ENCODE results near the gene RALB.

The RALB gene

DNA sequence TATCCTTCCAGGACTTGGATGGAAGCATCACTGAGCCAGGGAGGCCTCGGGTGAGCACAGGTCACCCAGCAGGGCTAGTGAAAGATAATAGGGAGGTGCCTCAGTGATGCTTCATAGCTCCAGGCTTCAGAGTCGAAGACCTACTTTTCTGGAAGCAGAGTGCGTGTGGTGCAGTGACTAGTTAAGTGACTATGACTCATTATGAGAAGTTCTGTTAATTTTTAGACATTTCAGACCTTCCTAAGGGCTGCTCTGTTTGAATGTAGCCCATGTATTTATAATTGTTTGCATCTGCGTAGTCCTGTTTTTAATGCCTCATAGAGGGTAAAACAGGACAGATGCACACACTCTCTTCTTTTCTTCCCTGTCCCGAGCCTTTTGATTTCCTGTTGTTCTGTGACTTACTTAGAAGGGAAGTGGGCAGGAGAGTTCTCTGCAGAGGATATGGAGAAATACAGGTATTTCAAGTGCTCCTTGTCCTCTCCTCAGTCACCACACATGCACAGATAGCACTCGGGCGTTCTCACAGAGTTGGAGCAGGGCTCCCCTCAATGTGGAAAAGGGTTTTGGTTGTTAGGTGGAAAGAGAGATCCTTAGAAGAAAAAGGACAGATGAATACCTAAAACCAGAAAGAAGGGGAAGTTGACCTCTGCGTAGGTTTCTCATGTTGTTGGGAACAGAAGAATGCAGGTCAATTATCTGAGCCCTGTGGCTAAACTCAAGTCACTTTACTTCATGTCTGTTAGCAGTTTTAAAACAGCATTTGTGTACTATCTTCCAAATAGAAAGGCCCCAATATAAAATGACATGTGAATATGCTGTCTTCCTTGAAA lies 34.7 kb downstream of the RALB start:
- no peaks in the 10 kb centered on the region; the same call in 1 of the 2 replicates for H3K36me3 ChIP-seq (ENCODE audit: insufficient read depth, low read length)
- TF ChIP-seq EZH2 (IDR thresholded peaks at IDR 0.05) (no peak), POLR2AphosphoS5 (IDR thresholded peaks at IDR 0.05; ENCODE audit: borderline replicate concordance, low read depth, low read length) (no peak), FOXP2 (optimal IDR thresholded peaks at IDR 0.05; ENCODE audit: control extremely low read depth, extremely low read length, insufficient read depth) (no peak)
- no peak overlapping the region for H3K4me3 ChIP-seq
- H3K9ac ChIP-seq (ENCODE audit: insufficient read length): no peak overlapping the region
- no peak overlapping the region for H3K27ac ChIP-seq
- DNase-seq (ENCODE audit: low read depth, low spot score): no peak
- H3K9me3 ChIP-seq (ENCODE audit: low read depth, low read length): no peaks in the 10 kb centered on the region

DNA sequence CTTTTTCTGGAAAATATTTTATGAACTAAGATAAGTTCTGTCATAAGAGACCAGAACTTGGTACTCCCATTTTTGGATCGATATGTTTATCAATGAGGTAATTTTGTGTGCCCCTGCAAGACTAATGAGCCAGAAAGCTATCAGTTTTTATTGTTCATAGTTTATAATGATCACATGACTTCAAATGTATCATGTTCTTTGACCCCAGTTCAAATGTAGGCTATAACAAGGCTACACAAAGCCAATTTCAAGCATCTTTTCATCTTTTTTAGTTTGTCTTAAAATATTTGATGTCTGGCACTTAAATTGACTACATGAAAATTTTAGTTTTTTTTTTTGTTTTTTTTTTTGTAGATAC lies 35.3 kb downstream of the RALB start:
- H3K9ac ChIP-seq (ENCODE audit: insufficient read length): no peak overlapping the region
- no peak overlapping the region for H3K27ac ChIP-seq
- H3K4me3 ChIP-seq: no peak overlapping the region

DNA sequence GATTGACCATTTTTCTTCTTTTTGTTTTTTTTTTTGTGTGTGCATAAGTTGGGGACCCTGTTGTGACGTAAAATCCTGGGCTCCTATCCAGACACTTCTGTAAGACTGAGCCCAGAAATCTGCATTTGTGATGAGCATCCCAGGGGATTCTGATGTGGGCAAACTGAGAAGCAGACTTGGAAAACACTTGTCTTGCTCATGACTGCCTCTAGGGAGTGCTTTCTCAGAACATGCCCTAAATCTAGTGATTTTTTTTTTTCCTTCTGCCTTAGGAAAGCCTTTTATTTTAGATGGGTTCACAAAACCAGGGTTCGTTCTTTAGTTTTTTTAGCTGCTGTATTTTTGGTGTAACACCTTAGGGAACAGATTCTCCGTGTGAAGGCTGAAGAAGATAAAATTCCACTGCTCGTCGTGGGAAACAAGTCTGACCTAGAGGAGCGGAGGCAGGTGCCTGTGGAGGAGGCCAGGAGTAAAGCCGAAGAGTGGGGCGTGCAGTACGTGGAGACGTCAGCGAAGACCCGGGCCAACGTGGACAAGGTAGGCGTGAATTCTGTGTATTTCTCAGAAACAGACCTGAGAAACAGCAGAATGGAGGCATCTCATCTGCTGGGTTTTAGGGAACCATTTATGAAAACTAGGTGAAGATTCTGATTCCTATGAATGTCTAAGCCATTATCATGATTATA lies 36.7 kb downstream of the RALB start:
- no peak for DNase-seq (ENCODE audit: low read depth, low spot score)
- Histone ChIP-seq H3K9ac (ENCODE audit: insufficient read length) (no peak overlapping the region), H3K36me3 (ENCODE audit: insufficient read depth, low read length) (no peaks in the 10 kb centered on the region; the same call in 1 of the 2 replicates), H3K4me3 (no peak overlapping the region), H3K27ac (no peak overlapping the region), H3K9me3 (ENCODE audit: low read depth, low read length) (no peaks in the 10 kb centered on the region)
- TF ChIP-seq POLR2AphosphoS5 (IDR thresholded peaks at IDR 0.05; ENCODE audit: borderline replicate concordance, low read depth, low read length) (no peak), FOXP2 (optimal IDR thresholded peaks at IDR 0.05; ENCODE audit: control extremely low read depth, extremely low read length, insufficient read depth) (no peak), EZH2 (IDR thresholded peaks at IDR 0.05) (no peak)

More for the DNA sequence above, 35.3 kb downstream of the RALB start:
- DNase-seq (ENCODE audit: low read depth, low spot score): no peak
- Histone ChIP-seq H3K36me3 (ENCODE audit: insufficient read depth, low read length) (no peaks in the 10 kb centered on the region; the same call in 1 of the 2 replicates), H3K9me3 (ENCODE audit: low read depth, low read length) (no peaks in the 10 kb centered on the region)
- no peak for TF ChIP-seq EZH2 (IDR thresholded peaks at IDR 0.05)
- TF ChIP-seq POLR2AphosphoS5 (IDR thresholded peaks at IDR 0.05; ENCODE audit: borderline replicate concordance, low read depth, low read length): no peak
- no peak for TF ChIP-seq FOXP2 (optimal IDR thresholded peaks at IDR 0.05; ENCODE audit: control extremely low read depth, extremely low read length, insufficient read depth)

DNA sequence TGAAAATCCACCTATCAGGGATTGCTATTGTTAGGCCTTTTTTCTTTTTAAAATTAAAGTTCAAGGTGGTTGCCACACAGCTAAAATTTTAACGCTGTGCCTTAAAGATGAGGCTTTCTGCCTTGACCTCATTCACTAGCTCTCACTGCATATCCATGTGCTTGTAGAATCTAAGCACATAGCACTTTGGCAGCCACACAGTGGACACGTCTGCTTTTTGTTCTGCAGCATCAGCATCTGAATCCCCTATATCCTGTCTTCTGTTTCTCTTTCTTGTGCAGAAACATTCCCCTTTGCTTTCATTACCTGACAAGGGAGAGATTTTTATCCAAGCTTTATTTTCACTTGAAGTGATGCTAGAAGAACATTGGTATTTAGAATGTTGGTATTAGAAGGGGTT lies 38.1 kb downstream of the RALB start:
- H3K27ac ChIP-seq: no peak overlapping the region
- no peak overlapping the region for H3K9ac ChIP-seq (ENCODE audit: insufficient read length)
- no peaks in the 10 kb centered on the region; the same call in 1 of the 2 replicates for H3K36me3 ChIP-seq (ENCODE audit: insufficient read depth, low read length)
- H3K4me3 ChIP-seq: no peak overlapping the region
- DNase-seq (ENCODE audit: low read depth, low spot score): no peak
- TF ChIP-seq POLR2AphosphoS5 (IDR thresholded peaks at IDR 0.05; ENCODE audit: borderline replicate concordance, low read depth, low read length) (no peak), FOXP2 (optimal IDR thresholded peaks at IDR 0.05; ENCODE audit: control extremely low read depth, extremely low read length, insufficient read depth) (no peak), EZH2 (IDR thresholded peaks at IDR 0.05) (no peak)
- H3K9me3 ChIP-seq (ENCODE audit: low read depth, low read length): no peaks in the 10 kb centered on the region

DNA sequence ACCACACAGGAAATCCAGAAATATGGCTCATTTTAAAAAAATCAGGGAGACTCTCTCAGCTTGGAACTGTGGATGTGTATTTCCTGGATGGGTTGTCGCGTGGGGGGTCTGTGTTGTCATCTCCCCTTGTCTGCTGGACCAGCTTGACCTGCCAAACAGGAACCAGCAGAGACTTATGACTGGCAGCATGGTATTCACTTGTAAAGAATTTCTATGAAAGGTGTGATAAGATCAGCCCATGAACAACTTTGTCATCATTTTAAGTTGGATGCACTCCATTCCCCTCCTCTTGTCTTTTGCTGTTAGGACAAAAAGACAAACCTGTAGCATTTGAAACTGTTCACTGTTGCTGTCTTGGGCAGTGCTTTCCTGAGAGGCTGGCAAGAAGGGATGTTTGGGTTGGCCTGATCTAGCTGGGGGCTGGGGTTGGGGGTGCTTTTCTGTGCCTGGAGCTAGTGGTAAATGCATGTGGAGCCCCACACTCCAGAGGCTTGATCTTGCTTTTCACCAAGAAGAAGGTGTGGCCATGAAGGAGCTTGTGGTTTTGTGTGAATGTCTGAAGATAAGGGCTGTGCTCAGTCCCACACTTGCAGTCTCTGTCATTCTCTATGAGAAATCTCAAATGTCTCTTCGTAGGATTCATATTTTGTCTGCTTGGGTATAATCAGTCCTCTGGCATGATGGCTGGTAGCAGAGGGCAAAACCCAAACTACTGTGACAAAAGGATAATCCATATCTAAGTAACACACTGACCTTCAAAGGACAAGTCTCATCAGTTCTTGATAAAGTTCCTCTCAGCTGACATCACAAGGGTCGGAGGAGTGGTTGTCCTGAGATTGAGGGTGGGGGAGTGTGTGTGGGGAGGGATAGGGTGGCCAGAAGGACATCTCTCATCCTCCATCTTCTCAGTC lies 39.0 kb downstream of the RALB start:
- H3K27ac ChIP-seq: no peak overlapping the region
- TF ChIP-seq FOXP2 (optimal IDR thresholded peaks at IDR 0.05; ENCODE audit: control extremely low read depth, extremely low read length, insufficient read depth) (no peak), EZH2 (IDR thresholded peaks at IDR 0.05) (no peak), POLR2AphosphoS5 (IDR thresholded peaks at IDR 0.05; ENCODE audit: borderline replicate concordance, low read depth, low read length) (no peak)
- DNase-seq (ENCODE audit: low read depth, low spot score): no peak
- H3K36me3 ChIP-seq (ENCODE audit: insufficient read depth, low read length): no peaks in the 10 kb centered on the region; the same call in 1 of the 2 replicates
- H3K4me3 ChIP-seq: no peak overlapping the region
- no peaks in the 10 kb centered on the region for H3K9me3 ChIP-seq (ENCODE audit: low read depth, low read length)
- H3K9ac ChIP-seq (ENCODE audit: insufficient read length): no peak overlapping the region

DNA sequence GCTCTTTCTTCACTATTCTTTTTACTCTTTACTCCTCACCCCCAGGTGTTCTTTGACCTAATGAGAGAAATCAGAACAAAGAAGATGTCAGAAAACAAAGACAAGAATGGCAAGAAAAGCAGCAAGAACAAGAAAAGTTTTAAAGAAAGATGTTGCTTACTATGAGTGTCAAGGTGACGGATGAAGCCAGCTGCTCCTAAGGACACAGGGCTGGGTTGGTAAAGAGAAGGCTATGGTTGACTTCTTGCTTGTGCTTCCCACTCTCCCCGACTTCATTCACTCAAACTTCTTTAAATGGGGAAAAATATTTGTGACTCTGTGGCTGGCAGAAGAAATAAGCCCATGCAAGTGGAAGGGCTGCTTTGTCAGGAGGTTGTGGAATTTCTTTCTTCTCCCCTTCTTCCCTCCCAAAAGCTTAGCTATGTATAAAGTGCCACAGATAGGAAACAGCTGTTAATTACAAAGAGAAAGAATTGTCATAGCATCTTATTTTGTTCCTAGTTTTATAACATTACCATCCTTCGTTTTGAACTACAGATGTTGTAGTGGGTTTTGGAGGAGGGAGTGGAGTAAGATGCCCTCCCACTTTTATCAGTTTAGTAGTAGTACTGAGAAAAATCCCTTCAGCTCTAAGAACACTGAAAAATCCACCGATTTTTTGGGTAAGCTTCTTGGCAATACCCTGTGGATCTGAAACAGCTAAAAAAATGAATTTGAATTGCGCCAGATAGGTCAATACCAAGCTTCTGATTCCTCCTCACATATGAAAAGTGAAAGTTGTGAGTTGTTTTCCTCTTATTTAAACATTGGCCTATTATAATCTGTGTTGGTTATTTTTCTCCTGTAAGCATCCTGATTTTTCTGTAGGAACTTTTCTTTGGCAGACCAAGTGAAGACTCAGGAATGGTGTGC lies 40.7 kb downstream of the RALB start:
- Histone ChIP-seq H3K4me3 (no peak overlapping the region), H3K9ac (ENCODE audit: insufficient read length) (no peak overlapping the region), H3K27ac (no peak overlapping the region), H3K9me3 (ENCODE audit: low read depth, low read length) (no peaks in the 10 kb centered on the region), H3K36me3 (ENCODE audit: insufficient read depth, low read length) (no peaks in the 10 kb centered on the region; the same call in 1 of the 2 replicates)
- TF ChIP-seq POLR2AphosphoS5 (IDR thresholded peaks at IDR 0.05; ENCODE audit: borderline replicate concordance, low read depth, low read length) (no peak), EZH2 (IDR thresholded peaks at IDR 0.05) (no peak), FOXP2 (optimal IDR thresholded peaks at IDR 0.05; ENCODE audit: control extremely low read depth, extremely low read length, insufficient read depth) (no peak)
- no peak for DNase-seq (ENCODE audit: low read depth, low spot score)

DNA sequence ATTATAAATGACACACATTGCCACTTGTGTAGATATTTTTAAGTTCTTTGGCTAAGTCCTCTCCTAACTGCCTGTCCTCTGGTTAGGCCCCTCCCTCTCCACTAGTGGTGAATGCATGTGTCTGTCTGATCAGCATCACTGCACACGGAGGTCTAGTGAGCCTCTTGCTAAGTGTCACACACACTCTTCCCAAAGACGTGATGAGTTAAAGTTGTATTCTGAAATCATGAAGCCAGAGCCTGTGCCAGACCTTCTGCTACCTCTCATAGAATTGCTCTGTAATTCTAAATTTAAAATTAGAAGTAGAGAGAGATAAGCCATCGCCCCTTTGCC lies 41.3 kb downstream of the RALB start:
- H3K9me3 ChIP-seq (ENCODE audit: low read depth, low read length): no peaks in the 10 kb centered on the region
- no peaks in the 10 kb centered on the region; the same call in 1 of the 2 replicates for H3K36me3 ChIP-seq (ENCODE audit: insufficient read depth, low read length)
- no peak for DNase-seq (ENCODE audit: low read depth, low spot score)
- no peak overlapping the region for H3K27ac ChIP-seq
- TF ChIP-seq EZH2 (IDR thresholded peaks at IDR 0.05) (no peak), FOXP2 (optimal IDR thresholded peaks at IDR 0.05; ENCODE audit: control extremely low read depth, extremely low read length, insufficient read depth) (no peak), POLR2AphosphoS5 (IDR thresholded peaks at IDR 0.05; ENCODE audit: borderline replicate concordance, low read depth, low read length) (no peak)
- no peak overlapping the region for H3K4me3 ChIP-seq
- H3K9ac ChIP-seq (ENCODE audit: insufficient read length): no peak overlapping the region

Data from SK-N-MC (cell line).